GM21619 (cell line): Measurements from ENCODE around the gene GPR101.
"Not testable (repeated sequence)": the region's sequence is repeated elsewhere in the genome, so short reads cannot be mapped to it uniquely, and the experiment has no call there.

ENCODE experiments used
- ATAC-seq: cut with Tn5 transposase; IDR thresholded peaks from one replicate; pipeline ENCODE4 v1.9.1; 2021; ENCODE audit not compliant: unreplicated experiment

The GPR101 gene

GRCh38 chrX:137028699-137029098, 5.1 kb downstream of the GPR101 start:
- no peak for ATAC-seq

- no peak for ATAC-seq
These were observed 7.9 kb downstream of the GPR101 start for GRCh38 chrX:137025930-137026329.

GRCh38 chrX:137000236-137000635, 33.6 kb downstream of the GPR101 start:
- ATAC-seq = not testable (repeated sequence)

- ATAC-seq = no peak
These were observed 34.8 kb downstream of the GPR101 start for GRCh38 chrX:136999024-136999423.
